ENCODE results near the gene NBEAL1.

The NBEAL1 gene

DNA sequence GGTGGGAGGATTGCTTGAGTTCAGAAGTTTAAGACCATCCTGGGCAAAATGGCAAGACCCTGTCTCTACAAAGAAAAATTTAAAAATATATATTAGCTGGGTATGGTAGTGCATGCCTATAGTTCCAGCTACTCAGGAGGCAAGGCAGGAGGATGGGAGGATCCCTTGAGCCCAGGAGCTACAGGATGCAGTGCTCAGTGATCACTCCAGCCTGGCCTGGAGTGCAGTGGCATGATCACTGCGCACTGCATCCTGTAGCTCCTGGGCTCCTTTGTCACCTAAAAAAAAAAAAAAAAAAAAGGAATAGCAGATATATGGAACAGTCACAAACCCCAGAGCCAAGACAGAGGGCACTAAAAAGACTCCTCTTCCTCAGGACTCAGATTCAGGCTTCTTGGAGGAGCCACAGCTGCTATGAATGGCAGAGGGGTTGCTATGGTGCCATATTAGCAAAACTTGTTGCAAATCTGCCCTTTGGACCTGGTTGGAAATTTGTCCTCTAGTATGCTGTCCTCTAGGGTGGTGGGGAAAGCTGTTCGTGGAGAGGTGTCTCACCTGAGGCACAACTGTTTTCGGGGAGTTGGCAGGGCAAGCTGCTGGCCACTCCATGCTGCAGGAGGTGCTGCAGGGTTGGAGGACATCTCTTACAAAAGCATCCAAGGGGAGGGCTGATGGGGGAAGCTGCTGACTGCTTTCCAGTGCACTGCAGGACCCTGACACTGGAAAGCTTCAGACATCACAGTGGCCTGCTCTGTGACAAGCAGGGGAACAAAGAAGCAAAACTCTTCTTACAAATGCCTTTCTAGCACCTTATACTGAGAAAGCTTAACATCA, 246.9 kb downstream of the NBEAL1 start:
- CTCF ChIA-PET, result interaction anchor here (0.8 to 1.7 kb wide), 3 partner anchors 12 to 36 kb away, joined by 3 to 9 read pairs (median 4); no protein-coding TSS in a partner anchor
- POLR2A ChIA-PET, result no interaction called here
- DNase-seq (ENCODE audit: extremely low spot score), result no peak
- TF ChIP-seq, protein P1, sequence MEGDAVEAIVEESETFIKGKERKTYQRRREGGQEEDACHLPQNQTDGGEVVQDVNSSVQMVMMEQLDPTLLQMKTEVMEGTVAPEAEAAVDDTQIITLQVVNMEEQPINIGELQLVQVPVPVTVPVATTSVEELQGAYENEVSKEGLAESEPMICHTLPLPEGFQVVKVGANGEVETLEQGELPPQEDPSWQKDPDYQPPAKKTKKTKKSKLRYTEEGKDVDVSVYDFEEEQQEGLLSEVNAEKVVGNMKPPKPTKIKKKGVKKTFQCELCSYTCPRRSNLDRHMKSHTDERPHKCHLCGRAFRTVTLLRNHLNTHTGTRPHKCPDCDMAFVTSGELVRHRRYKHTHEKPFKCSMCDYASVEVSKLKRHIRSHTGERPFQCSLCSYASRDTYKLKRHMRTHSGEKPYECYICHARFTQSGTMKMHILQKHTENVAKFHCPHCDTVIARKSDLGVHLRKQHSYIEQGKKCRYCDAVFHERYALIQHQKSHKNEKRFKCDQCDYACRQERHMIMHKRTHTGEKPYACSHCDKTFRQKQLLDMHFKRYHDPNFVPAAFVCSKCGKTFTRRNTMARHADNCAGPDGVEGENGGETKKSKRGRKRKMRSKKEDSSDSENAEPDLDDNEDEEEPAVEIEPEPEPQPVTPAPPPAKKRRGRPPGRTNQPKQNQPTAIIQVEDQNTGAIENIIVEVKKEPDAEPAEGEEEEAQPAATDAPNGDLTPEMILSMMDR (IDR thresholded peaks at IDR 0.05; ENCODE audit: control extremely low read depth, extremely low read depth, low read depth, missing control alignments), result no peak

Data from GM10248 (cell line).